ENCODE measurements around the gene GGT7. TPM values are rescaled to one million over a fixed set of nuclear protein-coding genes. Genes with fewer than 3 reads are reported as not detected.
"Not testable (repeated sequence)": the region's sequence is repeated elsewhere in the genome, so short reads cannot be mapped to it uniquely, and the experiment has no call there.

Gene GGT7
- total and polyA plus RNA-seq, 4 donors = 3.7 to 8.1 (median 6.0) TPM

DNA sequence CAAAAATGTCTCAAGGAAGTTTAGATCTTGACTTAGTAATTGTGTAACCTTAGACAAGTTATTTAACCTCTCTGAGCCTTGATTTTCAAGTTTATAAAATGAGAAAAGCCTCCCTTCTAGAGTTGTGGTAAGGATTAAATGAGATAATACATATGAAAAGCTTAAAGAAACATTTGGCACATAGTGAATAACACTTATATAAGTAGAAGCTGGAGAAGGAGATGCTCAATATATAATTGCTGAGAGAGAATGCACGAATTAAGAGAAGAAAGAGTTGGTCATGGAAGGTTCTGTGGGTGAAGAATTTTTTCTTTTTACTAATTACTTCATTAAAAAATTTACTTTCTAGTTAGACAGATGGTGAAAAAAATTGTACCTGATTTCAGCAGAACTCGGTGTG, 9.0 kb upstream of the GGT7 start:
- peaks cover 2 to 17% (median 15%) of the 10 kb centered on the region in 4 donors for H3K36me3 ChIP-seq (ENCODE audit: control insufficient read depth in 4 of 4, insufficient read depth in 3 of 4, low read depth in 1 of 4, low read length in 3 of 4)
- TF ChIP-seq HNF4G (IDR thresholded peaks at IDR 0.05) (no peak), RXRA (IDR thresholded peaks at IDR 0.05) (no peak), YY1 (IDR thresholded peaks at IDR 0.05) (no peak), FOXA1 (IDR thresholded peaks at IDR 0.05) (no peak), HNF4A (conservative IDR thresholded peaks at IDR 0.05) (no peak), FOXA2 (IDR thresholded peaks at IDR 0.05) (no peak), EGR1 (IDR thresholded peaks at IDR 0.05; ENCODE audit: low read depth in 2 of 2) (no peak), RAD21 (IDR thresholded peaks at IDR 0.05) (no peak), GABPA (IDR thresholded peaks at IDR 0.05 in 1 of 2, conservative IDR thresholded peaks at IDR 0.05 in 1 of 2) (no peak), JUND (IDR thresholded peaks at IDR 0.05) (no peak)
- TF ChIP-seq, protein P1, sequence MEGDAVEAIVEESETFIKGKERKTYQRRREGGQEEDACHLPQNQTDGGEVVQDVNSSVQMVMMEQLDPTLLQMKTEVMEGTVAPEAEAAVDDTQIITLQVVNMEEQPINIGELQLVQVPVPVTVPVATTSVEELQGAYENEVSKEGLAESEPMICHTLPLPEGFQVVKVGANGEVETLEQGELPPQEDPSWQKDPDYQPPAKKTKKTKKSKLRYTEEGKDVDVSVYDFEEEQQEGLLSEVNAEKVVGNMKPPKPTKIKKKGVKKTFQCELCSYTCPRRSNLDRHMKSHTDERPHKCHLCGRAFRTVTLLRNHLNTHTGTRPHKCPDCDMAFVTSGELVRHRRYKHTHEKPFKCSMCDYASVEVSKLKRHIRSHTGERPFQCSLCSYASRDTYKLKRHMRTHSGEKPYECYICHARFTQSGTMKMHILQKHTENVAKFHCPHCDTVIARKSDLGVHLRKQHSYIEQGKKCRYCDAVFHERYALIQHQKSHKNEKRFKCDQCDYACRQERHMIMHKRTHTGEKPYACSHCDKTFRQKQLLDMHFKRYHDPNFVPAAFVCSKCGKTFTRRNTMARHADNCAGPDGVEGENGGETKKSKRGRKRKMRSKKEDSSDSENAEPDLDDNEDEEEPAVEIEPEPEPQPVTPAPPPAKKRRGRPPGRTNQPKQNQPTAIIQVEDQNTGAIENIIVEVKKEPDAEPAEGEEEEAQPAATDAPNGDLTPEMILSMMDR (IDR thresholded peaks at IDR 0.05; ENCODE audit: low read depth, low read length, missing input control) = no peak
- TF ChIP-seq, protein P2, sequence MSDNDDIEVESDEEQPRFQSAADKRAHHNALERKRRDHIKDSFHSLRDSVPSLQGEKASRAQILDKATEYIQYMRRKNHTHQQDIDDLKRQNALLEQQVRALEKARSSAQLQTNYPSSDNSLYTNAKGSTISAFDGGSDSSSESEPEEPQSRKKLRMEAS (IDR thresholded peaks at IDR 0.05) = no peak
- TF ChIP-seq, protein P3, sequence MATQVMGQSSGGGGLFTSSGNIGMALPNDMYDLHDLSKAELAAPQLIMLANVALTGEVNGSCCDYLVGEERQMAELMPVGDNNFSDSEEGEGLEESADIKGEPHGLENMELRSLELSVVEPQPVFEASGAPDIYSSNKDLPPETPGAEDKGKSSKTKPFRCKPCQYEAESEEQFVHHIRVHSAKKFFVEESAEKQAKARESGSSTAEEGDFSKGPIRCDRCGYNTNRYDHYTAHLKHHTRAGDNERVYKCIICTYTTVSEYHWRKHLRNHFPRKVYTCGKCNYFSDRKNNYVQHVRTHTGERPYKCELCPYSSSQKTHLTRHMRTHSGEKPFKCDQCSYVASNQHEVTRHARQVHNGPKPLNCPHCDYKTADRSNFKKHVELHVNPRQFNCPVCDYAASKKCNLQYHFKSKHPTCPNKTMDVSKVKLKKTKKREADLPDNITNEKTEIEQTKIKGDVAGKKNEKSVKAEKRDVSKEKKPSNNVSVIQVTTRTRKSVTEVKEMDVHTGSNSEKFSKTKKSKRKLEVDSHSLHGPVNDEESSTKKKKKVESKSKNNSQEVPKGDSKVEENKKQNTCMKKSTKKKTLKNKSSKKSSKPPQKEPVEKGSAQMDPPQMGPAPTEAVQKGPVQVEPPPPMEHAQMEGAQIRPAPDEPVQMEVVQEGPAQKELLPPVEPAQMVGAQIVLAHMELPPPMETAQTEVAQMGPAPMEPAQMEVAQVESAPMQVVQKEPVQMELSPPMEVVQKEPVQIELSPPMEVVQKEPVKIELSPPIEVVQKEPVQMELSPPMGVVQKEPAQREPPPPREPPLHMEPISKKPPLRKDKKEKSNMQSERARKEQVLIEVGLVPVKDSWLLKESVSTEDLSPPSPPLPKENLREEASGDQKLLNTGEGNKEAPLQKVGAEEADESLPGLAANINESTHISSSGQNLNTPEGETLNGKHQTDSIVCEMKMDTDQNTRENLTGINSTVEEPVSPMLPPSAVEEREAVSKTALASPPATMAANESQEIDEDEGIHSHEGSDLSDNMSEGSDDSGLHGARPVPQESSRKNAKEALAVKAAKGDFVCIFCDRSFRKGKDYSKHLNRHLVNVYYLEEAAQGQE (IDR thresholded peaks at IDR 0.05) = no peak
- TF ChIP-seq, protein P4, sequence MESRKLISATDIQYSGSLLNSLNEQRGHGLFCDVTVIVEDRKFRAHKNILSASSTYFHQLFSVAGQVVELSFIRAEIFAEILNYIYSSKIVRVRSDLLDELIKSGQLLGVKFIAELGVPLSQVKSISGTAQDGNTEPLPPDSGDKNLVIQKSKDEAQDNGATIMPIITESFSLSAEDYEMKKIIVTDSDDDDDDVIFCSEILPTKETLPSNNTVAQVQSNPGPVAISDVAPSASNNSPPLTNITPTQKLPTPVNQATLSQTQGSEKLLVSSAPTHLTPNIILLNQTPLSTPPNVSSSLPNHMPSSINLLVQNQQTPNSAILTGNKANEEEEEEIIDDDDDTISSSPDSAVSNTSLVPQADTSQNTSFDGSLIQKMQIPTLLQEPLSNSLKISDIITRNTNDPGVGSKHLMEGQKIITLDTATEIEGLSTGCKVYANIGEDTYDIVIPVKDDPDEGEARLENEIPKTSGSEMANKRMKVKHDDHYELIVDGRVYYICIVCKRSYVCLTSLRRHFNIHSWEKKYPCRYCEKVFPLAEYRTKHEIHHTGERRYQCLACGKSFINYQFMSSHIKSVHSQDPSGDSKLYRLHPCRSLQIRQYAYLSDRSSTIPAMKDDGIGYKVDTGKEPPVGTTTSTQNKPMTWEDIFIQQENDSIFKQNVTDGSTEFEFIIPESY (IDR thresholded peaks at IDR 0.05) = no peak
- H3K27me3 ChIP-seq (ENCODE audit: control insufficient read depth in 4 of 4, insufficient read depth in 4 of 4, low read length in 3 of 4) = no peaks in the 10 kb centered on the region
- H3K9ac ChIP-seq (ENCODE audit: low read depth in 1 of 2, low read length in 2 of 2) = no peak overlapping the region
- H3K27ac ChIP-seq (ENCODE audit: low read depth in 1 of 2, low read length in 2 of 2) = no peak overlapping the region
- 69% methylated on average over 2 of the region's 2 CpGs for WGBS
- H3K9me3 ChIP-seq (ENCODE audit: control insufficient read depth in 4 of 4, low read length in 3 of 4) = no peaks in the 10 kb centered on the region
- H3K4me3 ChIP-seq (ENCODE audit: low read depth in 1 of 3, low read length in 3 of 3) = no peak overlapping the region
- DNase-seq (ENCODE audit: low spot score) = no peak
- H3K4me1 ChIP-seq (ENCODE audit: control insufficient read depth in 4 of 4, insufficient read depth in 4 of 4, low read length in 3 of 4) = peaks cover 4 to 38% (median 18%) of the 10 kb centered on the region in 4 donors

DNA sequence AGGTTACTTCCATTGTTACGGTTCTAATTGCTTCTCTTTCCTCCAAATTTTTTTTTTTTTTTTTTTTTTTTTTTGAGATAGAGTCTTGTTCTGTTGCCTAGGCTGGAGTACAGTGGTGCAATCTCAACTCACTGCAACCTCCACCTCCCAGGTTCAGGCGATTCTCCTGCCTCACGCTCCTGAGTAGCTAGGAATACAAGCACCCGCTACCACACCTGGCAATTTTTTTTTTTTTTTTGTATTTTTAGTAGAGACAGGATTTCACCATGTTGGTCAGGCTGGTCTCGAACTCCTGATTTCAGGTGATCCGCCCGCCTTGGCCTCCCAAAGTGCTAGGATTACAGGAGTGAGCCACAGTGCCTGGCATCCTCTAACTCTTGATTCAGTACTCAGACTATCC, 8.3 kb upstream of the GGT7 start:
- 84% methylated on average over 7 of the region's 7 CpGs for WGBS
- DNase-seq (ENCODE audit: low spot score); H3K27me3 ChIP-seq (ENCODE audit: control insufficient read depth in 4 of 4, insufficient read depth in 4 of 4, low read length in 3 of 4); H3K4me3 ChIP-seq (ENCODE audit: low read depth in 1 of 3, low read length in 3 of 3); H3K27ac ChIP-seq (ENCODE audit: low read depth in 1 of 2, low read length in 2 of 2); H3K9me3 ChIP-seq (ENCODE audit: control insufficient read depth in 4 of 4, low read length in 3 of 4); H3K9ac ChIP-seq (ENCODE audit: low read depth in 1 of 2, low read length in 2 of 2): not testable (repeated sequence)
- peaks cover 2 to 17% (median 15%) of the 10 kb centered on the region in 4 donors for H3K36me3 ChIP-seq (ENCODE audit: control insufficient read depth in 4 of 4, insufficient read depth in 3 of 4, low read depth in 1 of 4, low read length in 3 of 4)
- peaks cover 1 to 32% (median 16%) of the 10 kb centered on the region in 4 donors for H3K4me1 ChIP-seq (ENCODE audit: control insufficient read depth in 4 of 4, insufficient read depth in 4 of 4, low read length in 3 of 4)

Measured in liver (tissue), 9 donors.